ENCODE measurements around the gene LAMC1. TPM values are rescaled to one million over a fixed set of nuclear protein-coding genes. Genes with fewer than 3 reads are reported as not detected.

Gene LAMC1
- total RNA-seq, 1 experiment from 2014 or later: 71.5 TPM

GRCh38 chr1:183044893-183045649 is 21.9 kb downstream of the LAMC1 start:
- Histone ChIP-seq H3K79me2 (ENCODE audit: low read length) (peaks cover 100% of the 10 kb centered on the region), H3K27me3 (ENCODE audit: low read length) (no peaks in the 10 kb centered on the region), H4K20me1 (ENCODE audit: low read length) (no peaks in the 10 kb centered on the region), H3K4me3 (ENCODE audit: low read length) (no peak overlapping the region), H3K9me3 (ENCODE audit: low read length) (no peaks in the 10 kb centered on the region), H3K9ac (ENCODE audit: low read length) (0 out of 2 replicates have a peak overlapping the region, but pooled peaks have one; percentile 9), H2AFZ (ENCODE audit: low read length) (no peak overlapping the region), H3K27ac (ENCODE audit: low read length) (peak overlapping the region; percentile 59), H3K36me3 (ENCODE audit: low read depth, low read length) (no peaks in the 10 kb centered on the region), H3K9me2 (replicated peaks; ENCODE audit: low read length) (no peaks in the 10 kb centered on the region), H3K4me2 (ENCODE audit: low read length) (0 out of 2 replicates have a peak overlapping the region, but pooled peaks have one; percentile 18), H3F3A (ENCODE audit: low read length, unreplicated experiment) (no peaks in the 10 kb centered on the region), H3K4me1 (ENCODE audit: insufficient read depth, low read length) (peaks cover 25% of the 10 kb centered on the region)
- ChIA-PET CTCF (interaction anchor here (0.7 kb wide), 1 partner anchor 163 kb away, joined by 4 read pairs; no protein-coding TSS in a partner anchor), POLR2A (ENCODE audit: unreplicated experiment) (no interaction called here)
- BruUV-seq (replicated peaks): no TSS peak
- peak; percentile 12 for DNase-seq
- no peak for ATAC-seq
- TF ChIP-seq EZH2 (IDR thresholded peaks at IDR 0.05; ENCODE audit: low read length, unreplicated experiment) (no peak), EZH2phosphoT487 (IDR thresholded peaks at IDR 0.05; ENCODE audit: borderline replicate concordance, low read length) (no peak), CTCF (conservative IDR thresholded peaks at IDR 0.05; ENCODE audit: low read depth, low read length) (no peak)
- intact Hi-C loops (cut with micrococcal nuclease): no loop called here

GRCh38 chr1:183048087-183049085 is 25.2 kb downstream of the LAMC1 start:
- H3K79me2 ChIP-seq (ENCODE audit: low read length): peaks cover 93% of the 10 kb centered on the region
- H3K9ac ChIP-seq (ENCODE audit: low read length): no peak overlapping the region
- DNase-seq (no peak), ATAC-seq (no peak)
- ChIA-PET CTCF (no interaction called here), POLR2A (ENCODE audit: unreplicated experiment) (no interaction called here)
- intact Hi-C loops (cut with micrococcal nuclease): no loop called here
- H3K4me3 ChIP-seq (ENCODE audit: low read length): no peak overlapping the region
- no peaks in the 10 kb centered on the region for H3F3A ChIP-seq (ENCODE audit: low read length, unreplicated experiment)
- TF ChIP-seq EZH2 (IDR thresholded peaks at IDR 0.05; ENCODE audit: low read length, unreplicated experiment): no peak
- TF ChIP-seq EZH2phosphoT487 (IDR thresholded peaks at IDR 0.05; ENCODE audit: borderline replicate concordance, low read length): no peak
- TF ChIP-seq CTCF (conservative IDR thresholded peaks at IDR 0.05; ENCODE audit: low read depth, low read length): no peak
- 0 out of 2 replicates have a peak, but pooled peaks cover 4% of the 10 kb centered on the region for H4K20me1 ChIP-seq (ENCODE audit: low read length)
- H3K9me3 ChIP-seq (ENCODE audit: low read length): no peaks in the 10 kb centered on the region
- no peak overlapping the region for H2AFZ ChIP-seq (ENCODE audit: low read length)
- H3K36me3 ChIP-seq (ENCODE audit: low read depth, low read length): no peaks in the 10 kb centered on the region
- H3K9me2 ChIP-seq (replicated peaks; ENCODE audit: low read length): no peaks in the 10 kb centered on the region
- H3K27me3 ChIP-seq (ENCODE audit: low read length): no peaks in the 10 kb centered on the region
- peaks cover 46% of the 10 kb centered on the region for H3K4me1 ChIP-seq (ENCODE audit: insufficient read depth, low read length)
- no TSS peak for BruUV-seq (replicated peaks)
- H3K27ac ChIP-seq (ENCODE audit: low read length): no peak overlapping the region
- H3K4me2 ChIP-seq (ENCODE audit: low read length): no peak overlapping the region

All from PC-3 (cell line).